HCT116 (cell line): ENCODE measurements around the gene RAP2C.
"Not testable (repeated sequence)": the region's sequence is repeated elsewhere in the genome, so short reads cannot be mapped to it uniquely, and the experiment has no call there.

Source experiments
- CTCF ChIP-seq, 3 experiments: fragments of 200-600 bp in 1 of 3; sonication (generic) in 1 of 3; IDR thresholded peaks in 2 of 3; conservative IDR thresholded peaks in 1 of 3; 2 replicates each; pipeline ENCODE4 v1.5.1; 2012 to 2017; ENCODE audit warnings: low read depth in 2 of 3, low read length in 2 of 3, antibody characterized with exemption in 1 of 3, borderline replicate concordance in 1 of 3, control low read depth in 1 of 3, mild to moderate bottlenecking in 1 of 3, mixed read lengths in 1 of 3, mixed run types in 1 of 3, moderate library complexity in 1 of 3; ENCODE audit not compliant: insufficient read depth in 1 of 3
- EGR1 ChIP-seq: IDR thresholded peaks from 2 replicates; pipeline ENCODE4 v1.6.1; 2012; ENCODE audit warnings: low read depth
- EZH2 ChIP-seq: fragments of 200-600 bp; sonication (generic); IDR thresholded peaks from 2 replicates; pipeline ENCODE4 v1.6.1; 2017; ENCODE audit warnings: antibody characterized with exemption, mixed run types
- EZH2phosphoT487 ChIP-seq: fragments of 200-600 bp; IDR thresholded peaks from 2 replicates; pipeline ENCODE4 v1.6.1; 2018; ENCODE audit warnings: antibody characterized with exemption, borderline replicate concordance
- MAX ChIP-seq: IDR thresholded peaks from 2 replicates; pipeline ENCODE4 v1.6.1; 2012
- POLR2A ChIP-seq: IDR thresholded peaks from 2 replicates; pipeline ENCODE4 v1.7.0; 2011; ENCODE audit warnings: borderline replicate concordance; ENCODE audit not compliant: insufficient read depth, insufficient read length; ENCODE audit errors: extremely low read depth
- POLR2AphosphoS5 ChIP-seq: IDR thresholded peaks from 2 replicates; pipeline ENCODE4 v1.6.1; 2011; ENCODE audit warnings: mild to moderate bottlenecking, low read depth, low read length, moderate library complexity
- REST ChIP-seq: IDR thresholded peaks from 2 replicates; pipeline ENCODE4 v1.6.1; 2012; ENCODE audit warnings: low read depth

- TF ChIP-seq POLR2A; MAX; CTCF (IDR thresholded peaks at IDR 0.05 in 2 of 3, conservative IDR thresholded peaks at IDR 0.05 in 1 of 3; ENCODE audit: borderline replicate concordance in 1 of 3, insufficient read depth in 1 of 3, low read depth in 2 of 3, low read length in 2 of 3); REST; POLR2AphosphoS5; EGR1; EZH2phosphoT487; EZH2: not testable (repeated sequence)
These were observed 56.2 kb downstream of the RAP2C start for GRCh38 chrX:132163094-132163493.
